Mucosa of stomach (tissue), 1 donor: ENCODE data around the gene HSPA4L.

Experiments
- H3K27me3 ChIP-seq: one replicate; pipeline ENCODE4 v1.7.0; 2013; ENCODE audit warnings: mild to moderate bottlenecking, low read length; ENCODE audit not compliant: control insufficient read depth, insufficient read depth
- H3K36me3 ChIP-seq: one replicate; pipeline ENCODE4 v1.7.0; 2013; ENCODE audit warnings: low read length; ENCODE audit not compliant: control insufficient read depth, insufficient read depth
- H3K4me1 ChIP-seq: one replicate; pipeline ENCODE4 v1.7.0; 2013; ENCODE audit warnings: mild to moderate bottlenecking, low read length; ENCODE audit not compliant: control insufficient read depth, insufficient read depth
- H3K4me3 ChIP-seq: one replicate; pipeline ENCODE4 v1.7.0; 2013; ENCODE audit warnings: low read length
- H3K9ac ChIP-seq: one replicate; pipeline ENCODE4 v1.7.0; 2013; ENCODE audit warnings: mild to moderate bottlenecking, low read length, moderate library complexity
- H3K9me3 ChIP-seq: one replicate; pipeline ENCODE4 v1.7.0; 2013; ENCODE audit warnings: mild to moderate bottlenecking, low read length, moderate library complexity; ENCODE audit not compliant: control insufficient read depth
- donor health status: Pancreatic carcinoma.

HSPA4L gene

DNA sequence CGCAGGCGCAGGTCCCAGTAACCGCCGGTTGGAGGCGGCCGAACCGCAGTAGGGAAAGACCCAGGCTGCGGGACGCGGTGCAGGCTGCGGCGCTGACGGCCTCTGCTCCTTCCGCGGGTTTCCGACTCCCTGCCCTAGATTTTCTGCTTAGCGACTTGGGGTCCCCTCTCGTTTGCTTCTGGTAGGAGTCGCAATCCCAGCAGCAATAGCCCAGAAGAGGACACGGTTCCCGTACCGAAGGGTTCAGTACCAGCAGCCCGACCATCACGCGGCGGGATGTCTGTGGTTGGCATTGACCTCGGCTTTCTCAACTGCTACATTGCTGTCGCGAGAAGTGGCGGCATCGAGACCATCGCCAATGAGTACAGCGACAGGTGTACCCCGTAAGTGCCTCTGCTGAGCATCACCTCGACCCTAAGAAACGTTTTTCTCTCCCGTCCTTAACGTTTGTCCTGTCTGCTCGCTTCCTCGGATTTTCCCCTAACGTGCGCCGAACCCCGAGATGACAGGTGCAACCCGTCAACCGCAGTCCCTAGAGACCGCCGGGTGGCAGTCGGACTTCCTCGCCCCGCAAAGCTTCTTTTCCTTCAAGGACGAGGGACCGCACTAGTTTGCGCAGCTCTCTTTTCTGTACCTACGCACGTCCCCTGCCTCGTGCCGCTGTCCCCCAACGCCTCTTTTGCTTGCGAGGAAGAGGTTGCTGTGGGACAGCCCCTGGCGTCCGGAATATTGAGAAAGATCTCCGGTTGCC is at the start of gene HSPA4L:
Gene HSPA4L, plus strand, starts transcription at position 48 of the 751 bp plus-strand sequence. Its CDS starts 229 bp downstream, at position 277.
- H3K27me3 ChIP-seq = peaks cover 3% of the 10 kb centered on the region
- H3K9ac ChIP-seq = peak within 1 kb of the TSS; percentile 80

DNA sequence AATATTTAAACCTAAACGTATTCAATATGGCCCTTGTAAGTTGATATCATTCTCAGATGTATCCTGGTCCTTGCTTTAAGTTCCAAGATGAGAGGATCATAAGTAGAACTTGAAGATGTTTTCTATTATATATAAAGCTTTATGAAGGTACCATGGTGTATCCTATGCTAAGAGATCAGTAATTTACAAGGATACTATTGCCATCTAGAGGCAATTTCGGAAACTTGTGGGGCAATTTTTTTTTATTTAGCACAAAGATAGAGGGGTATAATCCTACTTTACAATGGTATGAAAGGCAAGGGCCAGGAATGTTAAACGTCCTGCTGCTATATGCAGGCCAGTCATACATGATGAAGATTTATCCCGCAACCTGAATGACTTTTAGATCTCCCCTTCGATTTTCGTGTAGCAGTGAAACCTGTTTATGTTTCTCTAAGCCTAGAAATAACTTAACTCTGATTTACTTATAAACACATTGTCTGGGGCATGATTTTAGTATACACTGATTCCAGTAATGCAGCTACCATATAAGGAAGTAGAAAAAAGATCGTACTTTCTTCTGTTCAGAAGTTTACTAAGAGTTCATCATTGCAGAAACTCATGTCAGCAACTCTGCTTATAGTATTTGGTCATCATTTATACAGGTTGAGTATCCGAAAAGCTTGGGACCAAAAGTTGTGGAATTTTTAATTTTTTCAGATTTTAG is 49.3 kb upstream of the HSPA4L start:
- Histone ChIP-seq H3K27me3 (no peaks in the 10 kb centered on the region), H3K9me3 (no peaks in the 10 kb centered on the region), H3K9ac (no peak overlapping the region), H3K4me1 (no peaks in the 10 kb centered on the region), H3K4me3 (no peak overlapping the region), H3K36me3 (no peaks in the 10 kb centered on the region)

More for the DNA sequence above, at the start of gene HSPA4L:
- H3K4me1 ChIP-seq = no peaks in the 10 kb centered on the region
- no peaks in the 10 kb centered on the region for H3K36me3 ChIP-seq
- H3K9me3 ChIP-seq = no peaks in the 10 kb centered on the region
- peak within 1 kb of the TSS; percentile 37 for H3K4me3 ChIP-seq

DNA sequence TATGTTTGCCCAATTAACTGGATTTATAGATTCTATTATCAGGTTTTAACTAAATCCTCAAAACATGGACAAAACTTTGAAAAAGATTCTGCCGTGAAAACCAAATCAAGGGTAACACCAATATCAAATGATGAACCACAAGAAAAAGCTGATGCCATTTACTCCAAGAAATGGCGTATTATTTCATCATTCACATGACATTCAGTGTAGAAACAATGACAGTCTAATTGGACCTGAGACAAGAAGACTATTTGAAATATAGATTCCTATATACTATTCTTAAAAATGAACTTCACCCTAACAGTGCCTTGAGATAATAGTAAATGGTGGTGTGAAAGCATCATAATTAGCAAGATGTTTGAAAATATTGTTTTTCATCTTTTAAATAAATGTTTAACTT is 47.1 kb upstream of the HSPA4L start:
- Histone ChIP-seq H3K9me3 (no peaks in the 10 kb centered on the region), H3K4me1 (no peaks in the 10 kb centered on the region), H3K4me3 (no peak overlapping the region), H3K27me3 (no peaks in the 10 kb centered on the region), H3K36me3 (no peaks in the 10 kb centered on the region), H3K9ac (no peak overlapping the region)

DNA sequence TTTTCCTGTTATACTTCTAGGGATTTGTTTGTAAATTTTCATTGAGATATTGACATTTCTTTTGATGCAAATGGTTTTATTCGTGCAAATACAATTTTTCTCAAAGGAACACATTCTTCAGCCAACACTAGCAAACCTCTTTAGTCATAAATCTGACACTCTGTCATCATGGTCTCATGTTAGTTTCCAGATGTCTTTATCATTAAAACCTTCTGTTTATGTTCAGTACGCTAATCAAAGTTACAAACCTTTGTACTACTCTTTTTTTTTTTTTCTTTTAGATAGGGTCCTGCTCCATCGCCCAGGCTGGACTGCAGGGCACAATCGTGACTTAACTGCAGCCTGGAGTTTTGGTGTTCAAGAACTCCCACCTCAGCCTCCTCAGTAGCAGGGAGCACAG is 44.8 kb upstream of the HSPA4L start:
- Histone ChIP-seq H3K36me3 (no peaks in the 10 kb centered on the region), H3K9me3 (no peaks in the 10 kb centered on the region), H3K27me3 (no peaks in the 10 kb centered on the region), H3K4me1 (no peaks in the 10 kb centered on the region), H3K9ac (no peak overlapping the region), H3K4me3 (no peak overlapping the region)

DNA sequence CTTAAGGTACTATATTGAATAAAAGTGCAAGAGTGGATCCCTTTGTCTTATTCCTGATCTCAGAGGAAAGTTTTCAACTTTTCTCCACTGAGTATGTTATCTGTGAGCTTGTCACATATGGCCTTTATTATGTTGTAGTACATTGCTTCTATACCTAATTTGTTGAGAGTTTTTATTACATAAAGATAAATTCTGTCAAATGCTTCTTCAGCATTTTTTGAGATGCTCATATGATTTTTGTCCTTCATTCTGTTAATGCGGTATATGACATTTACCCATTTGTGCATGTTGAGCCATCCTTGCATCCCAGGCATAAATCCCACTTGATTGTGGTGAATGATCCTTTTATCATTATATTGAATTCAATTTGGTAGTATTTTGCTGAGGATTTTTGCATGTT is 40.9 kb upstream of the HSPA4L start:
- H3K36me3 ChIP-seq = no peaks in the 10 kb centered on the region
- no peak overlapping the region for H3K9ac ChIP-seq

DNA sequence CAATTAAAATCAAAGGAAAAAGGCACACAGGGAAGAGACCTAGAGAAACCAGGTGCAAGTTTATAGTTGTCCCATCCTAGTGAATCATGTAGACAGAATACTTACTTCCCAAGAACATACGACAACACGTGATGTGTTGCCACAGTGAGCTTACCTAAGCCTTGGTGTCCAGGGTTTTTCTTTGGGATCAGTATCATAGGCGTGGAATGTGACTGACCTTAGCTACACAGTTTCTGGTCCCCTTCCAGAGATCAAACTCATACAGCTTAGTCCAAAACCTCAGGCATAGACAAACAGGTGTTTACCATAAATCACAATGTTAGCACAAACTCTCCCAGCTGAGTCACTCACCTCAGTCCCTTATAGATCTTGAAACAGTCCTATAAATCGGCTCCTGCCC is 34.2 kb upstream of the HSPA4L start:
- Histone ChIP-seq H3K36me3 (no peaks in the 10 kb centered on the region), H3K9ac (no peak overlapping the region), H3K4me3 (no peak overlapping the region), H3K4me1 (no peaks in the 10 kb centered on the region), H3K9me3 (no peaks in the 10 kb centered on the region), H3K27me3 (no peaks in the 10 kb centered on the region)

More for the DNA sequence above, 40.9 kb upstream of the HSPA4L start:
- H3K4me1 ChIP-seq = no peaks in the 10 kb centered on the region
- H3K9me3 ChIP-seq = no peaks in the 10 kb centered on the region
- no peak overlapping the region for H3K4me3 ChIP-seq
- no peaks in the 10 kb centered on the region for H3K27me3 ChIP-seq

DNA sequence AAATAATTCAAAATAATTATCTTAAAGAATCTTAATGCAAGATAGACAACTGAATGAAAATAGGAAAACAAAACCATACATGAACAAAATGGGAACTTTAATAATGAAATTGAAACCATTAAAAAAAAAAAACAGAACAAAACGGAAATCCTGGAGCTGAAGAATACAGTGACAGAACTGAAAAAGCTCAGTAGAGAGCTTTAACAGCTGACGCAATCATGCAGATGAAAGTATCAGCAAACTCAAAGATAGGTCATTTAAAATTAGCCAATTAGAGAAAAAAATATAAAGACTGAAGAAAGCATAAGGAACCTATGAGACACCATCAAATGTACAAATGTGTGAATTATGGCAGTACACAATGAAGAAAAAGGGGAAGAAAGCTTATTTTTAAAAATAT is 33.2 kb upstream of the HSPA4L start:
- Histone ChIP-seq H3K36me3 (no peaks in the 10 kb centered on the region), H3K4me1 (no peaks in the 10 kb centered on the region), H3K9me3 (no peaks in the 10 kb centered on the region), H3K9ac (no peak overlapping the region), H3K4me3 (no peak overlapping the region), H3K27me3 (no peaks in the 10 kb centered on the region)

DNA sequence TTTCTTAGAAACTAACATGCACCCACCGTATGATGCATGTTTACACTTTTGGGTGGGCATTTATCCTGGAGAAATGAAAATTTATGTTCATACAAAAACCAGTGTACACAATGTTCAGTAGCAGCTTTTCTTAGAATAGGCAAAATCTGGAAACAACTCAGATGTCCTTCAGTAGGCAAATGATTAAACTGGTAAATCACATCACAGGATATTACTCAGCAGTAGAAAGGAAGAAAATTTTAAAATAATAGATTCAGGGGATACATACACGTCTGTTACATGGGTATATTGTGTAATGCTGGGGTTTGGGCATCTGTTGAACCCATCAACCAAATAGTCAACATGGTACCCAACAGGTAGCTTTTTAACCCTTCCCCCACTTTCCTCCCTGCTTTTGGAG is 25.2 kb upstream of the HSPA4L start:
- H3K4me1 ChIP-seq = no peaks in the 10 kb centered on the region
- H3K4me3 ChIP-seq = no peak overlapping the region
- no peaks in the 10 kb centered on the region for H3K27me3 ChIP-seq
- H3K9ac ChIP-seq = no peak overlapping the region
- no peaks in the 10 kb centered on the region for H3K36me3 ChIP-seq
- no peaks in the 10 kb centered on the region for H3K9me3 ChIP-seq

DNA sequence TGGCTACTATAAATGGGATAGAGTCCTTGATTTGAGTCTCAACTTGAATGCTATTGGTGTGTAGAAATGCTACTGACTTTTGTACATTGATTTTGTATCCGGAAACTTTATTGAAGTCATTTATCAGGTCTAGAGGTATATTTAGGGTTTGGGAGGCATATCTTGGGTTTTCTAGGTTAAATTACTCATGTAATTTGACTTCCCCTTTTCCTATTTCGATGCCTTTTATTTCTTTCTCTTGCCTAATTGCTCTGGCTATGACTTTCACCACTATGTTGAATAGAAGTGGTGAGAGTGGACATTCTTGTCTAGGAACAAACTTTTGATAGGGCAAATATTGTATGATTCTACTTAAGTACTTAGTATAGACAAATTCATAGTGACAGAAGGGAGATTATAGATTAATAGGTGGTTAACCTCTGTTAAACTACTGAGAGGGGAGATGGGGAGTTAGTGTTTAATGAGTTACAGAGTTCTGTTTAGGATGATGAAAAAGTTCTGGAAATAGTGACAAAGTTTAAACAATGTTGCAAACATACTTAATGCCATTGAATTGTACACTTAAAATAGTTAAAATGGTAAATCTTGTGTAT is 22.8 kb upstream of the HSPA4L start:
- no peaks in the 10 kb centered on the region for H3K27me3 ChIP-seq
- no peaks in the 10 kb centered on the region for H3K36me3 ChIP-seq
- H3K4me1 ChIP-seq = no peaks in the 10 kb centered on the region
- H3K9ac ChIP-seq = no peak overlapping the region
- H3K9me3 ChIP-seq = no peaks in the 10 kb centered on the region
- H3K4me3 ChIP-seq = no peak overlapping the region

DNA sequence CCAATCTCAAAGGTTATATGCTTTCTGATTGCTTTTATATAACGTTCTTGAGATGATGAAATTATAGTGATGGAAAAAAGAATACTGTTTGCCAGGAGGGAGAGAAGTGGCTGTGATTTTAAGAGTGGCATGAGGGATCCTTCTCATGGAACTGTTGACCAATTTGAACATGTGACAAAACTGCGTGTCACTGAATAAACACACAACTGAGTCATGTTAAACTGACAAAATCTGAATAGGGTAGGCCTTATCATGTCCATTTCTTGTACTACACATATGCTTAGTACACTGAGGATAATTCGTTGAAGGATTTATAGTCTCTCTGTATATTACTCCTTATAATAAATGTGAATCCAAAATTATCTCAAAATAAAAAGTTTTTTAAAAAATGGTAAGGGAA is 22.2 kb upstream of the HSPA4L start:
- Histone ChIP-seq H3K27me3 (no peaks in the 10 kb centered on the region), H3K36me3 (no peaks in the 10 kb centered on the region), H3K4me1 (no peaks in the 10 kb centered on the region), H3K4me3 (no peak overlapping the region), H3K9ac (no peak overlapping the region), H3K9me3 (no peaks in the 10 kb centered on the region)

DNA sequence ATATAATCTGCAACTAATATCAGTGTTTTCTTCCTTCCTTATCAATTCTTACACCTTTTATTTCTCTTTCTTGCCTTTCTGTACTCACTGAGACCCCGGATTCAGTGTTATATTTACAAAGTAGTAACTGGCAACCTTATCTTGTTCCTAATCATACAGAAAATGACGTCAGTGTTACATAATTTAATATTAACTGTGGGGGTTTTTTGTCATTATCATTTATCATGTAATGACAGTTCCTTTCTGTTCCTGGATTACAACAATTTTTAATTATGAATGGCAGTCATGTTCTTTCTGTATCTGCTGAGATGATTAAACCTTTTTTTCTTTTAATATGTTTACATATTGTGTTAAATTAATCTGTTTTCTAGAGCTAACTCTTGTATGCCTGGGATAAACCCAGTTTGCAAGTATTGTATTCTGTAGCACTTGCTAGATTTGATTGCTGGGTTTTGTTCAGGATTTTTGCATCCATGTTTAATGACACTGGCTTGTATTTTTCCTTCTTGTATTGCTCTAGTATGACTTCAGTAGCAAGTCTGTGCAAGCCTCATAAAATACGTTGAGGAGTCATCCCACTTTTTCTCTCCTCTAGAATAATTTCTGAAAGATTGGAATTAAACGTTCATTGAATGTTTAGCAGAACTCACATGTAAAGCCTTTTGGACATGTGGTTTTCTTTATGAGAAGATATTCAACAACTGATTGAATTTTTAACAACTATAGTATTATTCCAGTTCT is 10.4 kb upstream of the HSPA4L start:
- Histone ChIP-seq H3K4me3 (no peak overlapping the region), H3K9ac (no peak overlapping the region), H3K4me1 (no peaks in the 10 kb centered on the region), H3K27me3 (no peaks in the 10 kb centered on the region), H3K9me3 (no peaks in the 10 kb centered on the region), H3K36me3 (no peaks in the 10 kb centered on the region)
